ENCODE data around the gene SLCO2A1.

The SLCO2A1 gene

DNA sequence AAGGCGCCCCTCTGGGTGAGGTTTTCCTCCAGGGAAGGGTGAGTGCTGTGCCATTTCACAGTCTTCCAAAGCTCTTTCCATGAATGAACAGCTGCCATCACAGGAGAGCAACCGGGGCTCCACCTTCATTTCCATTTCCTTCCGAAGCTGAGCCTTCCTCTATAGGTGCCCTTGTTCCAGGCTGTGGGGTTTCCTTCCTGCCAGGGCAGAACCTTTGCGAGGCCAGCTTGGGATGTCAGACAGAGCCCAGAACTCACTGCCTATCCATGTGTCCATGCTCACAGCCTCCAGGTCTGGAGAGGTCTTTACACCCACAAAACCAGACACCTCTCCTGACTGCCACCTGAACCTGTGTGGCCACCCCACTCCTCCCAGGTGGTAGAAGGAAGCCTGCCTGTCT, 49.2 kb downstream of the SLCO2A1 start:
- no peak for DNase-seq (ENCODE audit: low read depth, low spot score)
- no peak for TF ChIP-seq EZH2 (IDR thresholded peaks at IDR 0.05)
- Histone ChIP-seq H3K36me3 (ENCODE audit: insufficient read depth, low read length) (no peaks in the 10 kb centered on the region), H3K9me3 (ENCODE audit: low read depth, low read length) (no peaks in the 10 kb centered on the region), H3K9ac (ENCODE audit: insufficient read length) (no peak overlapping the region), H3K4me3 (no peak overlapping the region), H3K27ac (no peak overlapping the region)

DNA sequence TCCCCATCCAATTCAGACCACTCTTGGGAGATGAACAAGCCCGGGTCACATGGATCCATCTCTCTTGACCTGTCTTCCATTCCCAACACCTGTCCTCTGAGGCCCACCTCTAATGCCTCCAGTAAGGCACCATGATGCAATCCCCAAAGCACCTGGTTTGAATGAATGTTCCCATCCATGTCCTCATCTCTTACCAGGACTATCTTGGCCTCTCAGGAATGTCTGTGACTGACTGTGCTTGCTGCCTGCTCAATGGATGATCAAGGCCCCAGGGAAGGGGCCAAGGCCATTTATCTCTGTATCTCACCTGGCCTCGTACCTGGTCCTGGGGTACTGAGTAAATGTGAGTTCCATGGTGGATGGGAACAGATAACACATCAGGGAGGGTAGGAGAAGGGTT, 49.7 kb downstream of the SLCO2A1 start:
- DNase-seq (ENCODE audit: low read depth, low spot score), result no peak
- Histone ChIP-seq H3K9me3 (ENCODE audit: low read depth, low read length) (no peaks in the 10 kb centered on the region), H3K4me3 (no peak overlapping the region), H3K27ac (no peak overlapping the region), H3K9ac (ENCODE audit: insufficient read length) (no peak overlapping the region), H3K36me3 (ENCODE audit: insufficient read depth, low read length) (no peaks in the 10 kb centered on the region)
- TF ChIP-seq EZH2 (IDR thresholded peaks at IDR 0.05) (no peak), FOXP2 (optimal IDR thresholded peaks at IDR 0.05; ENCODE audit: control extremely low read depth, extremely low read length, insufficient read depth) (no peak), POLR2AphosphoS5 (IDR thresholded peaks at IDR 0.05; ENCODE audit: borderline replicate concordance, low read depth, low read length) (no peak)

DNA sequence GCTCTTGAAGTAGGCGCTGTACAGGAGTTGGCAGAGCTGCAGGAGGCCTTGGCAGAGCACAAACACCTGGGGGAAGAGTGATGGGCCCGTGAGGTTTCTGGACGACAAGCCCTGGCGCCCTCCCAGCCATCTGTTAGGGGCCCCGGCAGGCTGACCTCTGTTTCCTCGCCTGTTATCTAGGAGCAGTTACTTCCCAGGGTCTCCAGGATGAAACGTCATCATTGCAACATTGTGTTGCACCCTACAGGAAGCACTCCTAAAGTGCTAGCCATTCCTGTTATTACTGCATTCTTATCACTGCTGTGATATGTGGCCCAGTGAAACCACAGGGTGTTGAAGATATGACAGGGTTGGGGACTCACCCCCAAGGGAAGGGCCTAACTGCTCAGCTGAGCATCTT, 50.2 kb downstream of the SLCO2A1 start:
- H3K27ac ChIP-seq, result no peak overlapping the region
- TF ChIP-seq EZH2 (IDR thresholded peaks at IDR 0.05) (no peak), POLR2AphosphoS5 (IDR thresholded peaks at IDR 0.05; ENCODE audit: borderline replicate concordance, low read depth, low read length) (no peak), FOXP2 (optimal IDR thresholded peaks at IDR 0.05; ENCODE audit: control extremely low read depth, extremely low read length, insufficient read depth) (no peak)
- DNase-seq (ENCODE audit: low read depth, low spot score), result no peak
- H3K36me3 ChIP-seq (ENCODE audit: insufficient read depth, low read length), result no peaks in the 10 kb centered on the region
- H3K4me3 ChIP-seq, result no peak overlapping the region
- H3K9me3 ChIP-seq (ENCODE audit: low read depth, low read length), result no peaks in the 10 kb centered on the region
- no peak overlapping the region for H3K9ac ChIP-seq (ENCODE audit: insufficient read length)

DNA sequence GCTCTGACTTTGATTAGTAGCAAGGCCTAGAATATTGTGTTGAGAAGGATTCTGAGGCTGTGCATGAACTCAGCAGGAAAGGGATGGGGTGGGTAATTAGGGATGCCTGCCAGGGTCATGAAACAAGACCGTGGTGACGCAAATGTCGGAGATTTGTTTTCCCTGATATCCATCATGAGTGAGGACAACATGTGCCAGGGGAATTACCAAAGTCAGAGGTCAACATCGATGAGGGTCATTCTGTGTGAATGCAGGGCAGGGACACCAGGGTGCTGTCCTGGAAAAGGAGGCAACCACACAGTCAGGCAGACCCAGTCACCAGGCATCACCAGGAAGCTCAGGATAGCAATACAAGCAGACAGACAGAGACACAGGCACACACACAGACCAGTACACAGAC, 52.2 kb downstream of the SLCO2A1 start:
- no peak for TF ChIP-seq EZH2 (IDR thresholded peaks at IDR 0.05)
- no peak for TF ChIP-seq FOXP2 (optimal IDR thresholded peaks at IDR 0.05; ENCODE audit: control extremely low read depth, extremely low read length, insufficient read depth)
- TF ChIP-seq POLR2AphosphoS5 (IDR thresholded peaks at IDR 0.05; ENCODE audit: borderline replicate concordance, low read depth, low read length), result no peak

DNA sequence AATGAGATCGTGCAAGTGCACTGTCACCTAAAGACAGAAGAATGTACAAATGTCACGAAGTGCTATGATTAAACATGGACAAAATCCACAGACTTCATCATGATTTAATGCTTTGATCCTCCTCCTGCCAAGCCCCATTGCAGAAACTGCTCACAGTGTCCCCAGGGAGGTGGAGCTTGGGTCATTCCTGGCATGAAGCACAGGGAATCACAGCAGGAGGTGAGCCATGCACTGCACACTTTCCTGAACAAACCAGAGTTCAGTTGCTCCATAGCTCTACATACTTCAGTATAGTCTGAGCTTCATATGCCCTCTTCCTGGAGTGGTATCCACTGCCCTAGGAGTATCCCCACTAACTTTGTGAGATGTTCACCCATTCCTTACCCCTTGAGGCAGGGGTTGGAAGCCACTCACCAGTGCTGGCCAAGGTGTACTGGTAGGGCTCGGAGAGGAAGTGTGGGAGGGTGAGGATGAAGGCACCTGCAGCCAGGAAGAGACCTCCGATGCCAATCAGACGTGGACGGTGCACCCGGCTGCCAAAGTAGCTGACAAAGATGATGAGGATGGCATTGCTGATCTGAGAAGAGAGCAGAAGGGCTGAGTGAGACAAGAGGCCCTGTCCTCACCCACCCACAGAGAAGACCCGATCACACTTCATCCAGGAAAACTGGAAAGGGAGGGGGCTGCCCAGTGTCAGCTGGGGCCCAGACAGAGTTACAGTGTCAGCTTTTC, 56.3 kb downstream of the SLCO2A1 start:
- H3K9me3 ChIP-seq (ENCODE audit: low read depth, low read length), result peaks cover 4% of the 10 kb centered on the region; the same call in 1 of the 2 replicates
- no peak for TF ChIP-seq FOXP2 (optimal IDR thresholded peaks at IDR 0.05; ENCODE audit: control extremely low read depth, extremely low read length, insufficient read depth)
- TF ChIP-seq EZH2 (IDR thresholded peaks at IDR 0.05), result no peak
- TF ChIP-seq POLR2AphosphoS5 (IDR thresholded peaks at IDR 0.05; ENCODE audit: borderline replicate concordance, low read depth, low read length), result no peak

More for the DNA sequence above, 52.2 kb downstream of the SLCO2A1 start:
- no peak overlapping the region for H3K9ac ChIP-seq (ENCODE audit: insufficient read length)
- H3K9me3 ChIP-seq (ENCODE audit: low read depth, low read length), result no peaks in the 10 kb centered on the region
- no peak for DNase-seq (ENCODE audit: low read depth, low spot score)
- no peak overlapping the region for H3K27ac ChIP-seq
- no peaks in the 10 kb centered on the region for H3K36me3 ChIP-seq (ENCODE audit: insufficient read depth, low read length)
- no peak overlapping the region for H3K4me3 ChIP-seq

DNA sequence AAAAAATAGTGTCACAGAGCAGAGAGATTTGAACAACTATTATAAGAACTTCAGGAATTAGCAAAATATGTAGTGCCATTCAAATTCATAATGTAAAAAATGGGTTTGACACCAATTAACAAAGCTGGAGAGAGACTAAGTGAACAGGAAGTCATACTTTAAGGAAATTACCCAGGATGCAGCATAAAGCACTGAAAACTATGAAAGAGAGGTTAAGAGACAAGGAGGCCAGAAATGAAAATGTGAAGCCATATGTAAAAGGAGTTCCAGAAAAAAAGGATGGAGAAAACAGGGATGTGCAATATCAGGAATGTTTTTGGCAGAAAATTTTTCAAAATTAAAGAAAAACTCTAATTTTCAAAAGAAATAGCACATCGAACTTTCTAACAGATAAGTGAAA, 57.6 kb downstream of the SLCO2A1 start:
- Histone ChIP-seq H3K4me3 (no peak overlapping the region), H3K9ac (ENCODE audit: insufficient read length) (no peak overlapping the region), H3K36me3 (ENCODE audit: insufficient read depth, low read length) (no peaks in the 10 kb centered on the region), H3K27ac (no peak overlapping the region), H3K9me3 (ENCODE audit: low read depth, low read length) (peaks cover 4% of the 10 kb centered on the region; the same call in 1 of the 2 replicates)
- TF ChIP-seq POLR2AphosphoS5 (IDR thresholded peaks at IDR 0.05; ENCODE audit: borderline replicate concordance, low read depth, low read length), result no peak
- no peak for TF ChIP-seq FOXP2 (optimal IDR thresholded peaks at IDR 0.05; ENCODE audit: control extremely low read depth, extremely low read length, insufficient read depth)
- TF ChIP-seq EZH2 (IDR thresholded peaks at IDR 0.05), result no peak
- DNase-seq (ENCODE audit: low read depth, low spot score), result no peak

More for the DNA sequence above, 56.3 kb downstream of the SLCO2A1 start:
- H3K9ac ChIP-seq (ENCODE audit: insufficient read length), result no peak overlapping the region
- no peak overlapping the region for H3K27ac ChIP-seq
- no peak overlapping the region for H3K4me3 ChIP-seq
- H3K36me3 ChIP-seq (ENCODE audit: insufficient read depth, low read length), result no peaks in the 10 kb centered on the region
- no peak for DNase-seq (ENCODE audit: low read depth, low spot score)

DNA sequence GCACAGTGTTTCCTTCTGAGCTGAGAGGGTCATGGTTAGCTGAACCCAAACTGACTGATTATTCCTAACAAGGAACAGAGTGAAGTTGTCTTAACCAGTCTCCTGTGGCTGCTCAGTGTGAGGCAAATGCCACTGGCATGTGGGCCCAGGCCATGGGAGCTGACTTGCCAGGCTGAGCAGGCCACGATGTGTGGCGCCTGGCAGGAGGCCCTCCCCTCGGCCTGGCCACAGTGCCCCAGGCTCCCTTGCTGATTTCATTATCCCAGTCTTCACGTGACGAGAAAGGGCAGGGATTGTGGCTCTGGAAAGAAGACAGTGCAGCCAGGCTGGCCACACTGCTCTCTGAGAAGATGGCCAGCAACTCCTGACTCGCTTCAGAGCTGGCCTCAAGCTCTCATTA, 58.8 kb downstream of the SLCO2A1 start:
- Histone ChIP-seq H3K4me3 (no peak overlapping the region), H3K9ac (ENCODE audit: insufficient read length) (no peak overlapping the region), H3K9me3 (ENCODE audit: low read depth, low read length) (peaks cover 4% of the 10 kb centered on the region; the same call in 1 of the 2 replicates), H3K27ac (no peak overlapping the region), H3K36me3 (ENCODE audit: insufficient read depth, low read length) (no peaks in the 10 kb centered on the region)
- DNase-seq (ENCODE audit: low read depth, low spot score), result no peak
- TF ChIP-seq POLR2AphosphoS5 (IDR thresholded peaks at IDR 0.05; ENCODE audit: borderline replicate concordance, low read depth, low read length) (no peak), EZH2 (IDR thresholded peaks at IDR 0.05) (no peak), FOXP2 (optimal IDR thresholded peaks at IDR 0.05; ENCODE audit: control extremely low read depth, extremely low read length, insufficient read depth) (no peak)

DNA sequence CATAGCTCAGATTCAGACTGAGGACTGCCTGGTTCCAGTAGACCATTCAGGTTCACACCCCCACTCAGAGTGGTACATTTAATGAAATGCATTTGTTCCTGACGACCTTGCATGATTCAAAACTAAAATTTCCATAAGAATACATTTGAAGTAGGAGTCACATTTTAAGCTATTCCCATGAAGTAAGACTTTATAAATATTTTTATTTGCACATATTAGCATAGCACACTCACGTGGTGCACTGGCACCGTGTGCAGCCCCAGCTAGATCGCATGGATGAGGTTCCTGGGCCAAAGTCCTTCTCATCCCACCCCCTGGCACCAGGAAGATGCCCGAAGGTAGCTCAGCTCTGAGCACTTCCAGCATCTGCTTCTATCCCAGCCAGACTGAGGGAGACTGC, 59.4 kb downstream of the SLCO2A1 start:
- DNase-seq (ENCODE audit: low read depth, low spot score), result no peak
- Histone ChIP-seq H3K36me3 (ENCODE audit: insufficient read depth, low read length) (no peaks in the 10 kb centered on the region), H3K4me3 (no peak overlapping the region), H3K9ac (ENCODE audit: insufficient read length) (no peak overlapping the region), H3K27ac (no peak overlapping the region), H3K9me3 (ENCODE audit: low read depth, low read length) (peaks cover 4% of the 10 kb centered on the region; the same call in 1 of the 2 replicates)
- TF ChIP-seq EZH2 (IDR thresholded peaks at IDR 0.05), result no peak
- TF ChIP-seq FOXP2 (optimal IDR thresholded peaks at IDR 0.05; ENCODE audit: control extremely low read depth, extremely low read length, insufficient read depth), result no peak
- no peak for TF ChIP-seq POLR2AphosphoS5 (IDR thresholded peaks at IDR 0.05; ENCODE audit: borderline replicate concordance, low read depth, low read length)

All from SK-N-MC (cell line).